Testis (tissue), 2 donors: ENCODE measurements around the gene THRB.

ENCODE experiments used
- CTCF ChIP-seq, 3 experiments: fragments of 450-650 bp in 2 of 3; fragments of 200-600 bp in 1 of 3; sonication (generic) in 1 of 3; IDR thresholded peaks; one replicate each; pipeline ENCODE4 v1.5.1; 2016 to 2019; ENCODE audit warnings: antibody characterized with exemption in 3 of 3, mild to moderate bottlenecking in 2 of 3, moderate library complexity in 1 of 3
- POLR2A ChIP-seq: fragments of 450-650 bp; IDR thresholded peaks from one replicate; pipeline ENCODE4 v1.6.1; 2017; ENCODE audit warnings: antibody characterized with exemption, mild to moderate bottlenecking, moderate library complexity

DNA sequence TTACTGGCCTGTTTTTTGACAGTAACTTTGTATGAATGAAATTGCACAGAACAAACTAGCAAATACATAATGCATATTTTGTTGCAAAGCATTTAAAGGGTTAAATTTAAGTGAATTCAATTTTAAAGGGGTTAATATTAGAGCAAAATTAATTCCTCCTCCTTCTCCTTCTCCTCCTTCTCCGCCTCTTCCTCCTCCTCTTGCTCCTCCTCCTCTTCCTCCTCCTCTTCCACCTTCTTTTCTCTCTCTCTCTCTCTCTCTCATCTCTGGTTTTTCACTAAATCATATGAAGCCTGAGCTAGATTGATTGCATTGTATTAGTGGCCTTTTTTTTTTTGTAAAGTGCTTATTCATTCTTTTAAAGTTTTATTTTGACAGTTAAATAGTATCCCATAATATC, 154.5 kb downstream of the THRB start:
- no peak for TF ChIP-seq POLR2A
- no peak for TF ChIP-seq CTCF (IDR thresholded peaks at IDR 0.05)
